AG20443 (cell line): Measurements from ENCODE around the gene VWA3A.
"Not testable (repeated sequence)": the region's sequence is repeated elsewhere in the genome, so short reads cannot be mapped to it uniquely, and the experiment has no call there.

Experiments used
- DNase-seq: peaks from one replicate; pipeline ENCODE4 v3.0.0; 2012; ENCODE audit warnings: low spot score, mixed read lengths

The VWA3A gene

GRCh38 chr16:22139008-22139407 lies 46.7 kb downstream of the VWA3A start:
- DNase-seq, result no peak

GRCh38 chr16:22139732-22140131 lies 47.4 kb downstream of the VWA3A start:
- DNase-seq, result no peak

- peak; percentile 61 for DNase-seq
Observed at GRCh38 chr16:22141767-22142166, 49.4 kb downstream of the VWA3A start.

GRCh38 chr16:22144520-22144919 lies 52.2 kb downstream of the VWA3A start:
- DNase-seq, result no peak

- DNase-seq, result no peak
Observed at GRCh38 chr16:22147853-22148252, 55.5 kb downstream of the VWA3A start.

GRCh38 chr16:22151246-22151998 lies 59.1 kb downstream of the VWA3A start:
- no peak for DNase-seq

GRCh38 chr16:22152316-22152715 lies 60.0 kb downstream of the VWA3A start:
- DNase-seq, result no peak

- DNase-seq, result not testable (repeated sequence)
Observed at GRCh38 chr16:22153078-22153477, 60.7 kb downstream of the VWA3A start.

- DNase-seq, result no peak
Observed at GRCh38 chr16:22161401-22161800, 69.1 kb downstream of the VWA3A start.

- no peak for DNase-seq
Observed at GRCh38 chr16:22161999-22162655, 69.8 kb downstream of the VWA3A start, which contains the start of gene SDR42E2. Gene SDR42E2, plus strand, starts transcription at chr16:22162506. Its CDS starts 3,077 bp downstream, at chr16:22165583.

GRCh38 chr16:22162656-22163009 lies 70.3 kb downstream of the VWA3A start:
- DNase-seq, result no peak

- DNase-seq, result no peak
Observed at GRCh38 chr16:22163806-22164205, 71.5 kb downstream of the VWA3A start.

- DNase-seq, result no peak
Observed at GRCh38 chr16:22164482-22164881, 72.1 kb downstream of the VWA3A start.

GRCh38 chr16:22165508-22166285 lies 73.4 kb downstream of the VWA3A start:
- no peak for DNase-seq

- DNase-seq, result no peak
Observed at GRCh38 chr16:22171953-22172352, 79.6 kb downstream of the VWA3A start.

GRCh38 chr16:22172642-22173041 lies 80.3 kb downstream of the VWA3A start:
- not testable (repeated sequence) for DNase-seq

- DNase-seq, result no peak
Observed at GRCh38 chr16:22174642-22175041, 82.3 kb downstream of the VWA3A start.

GRCh38 chr16:22177968-22178930 lies 85.9 kb downstream of the VWA3A start:
- no peak for DNase-seq

GRCh38 chr16:22181426-22181825 lies 89.1 kb downstream of the VWA3A start:
- DNase-seq, result no peak

GRCh38 chr16:22181843-22182242 lies 89.5 kb downstream of the VWA3A start:
- no peak for DNase-seq

- DNase-seq, result no peak
Observed at GRCh38 chr16:22183335-22183734, 91.0 kb downstream of the VWA3A start.
